ENCODE measurements around the gene AKR1B15. TPM values are rescaled to one million over a fixed set of nuclear protein-coding genes. Genes with fewer than 3 reads are reported as not detected.

The AKR1B15 gene
- total and polyA plus RNA-seq, 9 of the 15 experiments (the other 6 are each of a cell fraction or from before 2014, with no cell fraction given): not detected

DNA sequence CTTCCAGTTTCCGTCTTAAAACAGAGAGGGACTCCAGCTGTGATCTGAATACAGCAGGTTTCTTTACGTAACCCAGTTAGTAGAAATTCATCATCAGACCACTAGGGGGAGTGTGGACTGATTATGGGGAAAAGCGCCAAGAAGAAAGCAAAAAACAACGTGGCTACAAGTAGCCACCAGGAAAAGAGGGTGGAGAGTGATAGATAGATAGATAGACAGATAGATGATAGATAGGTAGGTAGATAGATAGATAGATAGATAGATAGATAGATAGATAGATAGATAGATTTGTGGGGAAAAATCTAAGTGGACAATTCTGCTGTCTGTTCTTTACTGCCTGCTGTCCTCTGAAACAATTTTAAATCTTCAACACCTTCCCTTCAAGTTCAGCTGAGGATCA, 34.2 kb upstream of the AKR1B15 start (continued):
- TF ChIP-seq REST (IDR thresholded peaks at IDR 0.05; ENCODE audit: borderline replicate concordance) (peak; percentile 30; the same call in 1 of the 2 replicates), REST (CRISPR knock-in tag; IDR thresholded peaks at IDR 0.05; ENCODE audit: low read depth) (no peak), MYNN (IDR thresholded peaks at IDR 0.05) (no peak), MYNN (CRISPR knock-in tag; IDR thresholded peaks at IDR 0.05) (no peak)
- TF ChIP-seq, protein P1, sequence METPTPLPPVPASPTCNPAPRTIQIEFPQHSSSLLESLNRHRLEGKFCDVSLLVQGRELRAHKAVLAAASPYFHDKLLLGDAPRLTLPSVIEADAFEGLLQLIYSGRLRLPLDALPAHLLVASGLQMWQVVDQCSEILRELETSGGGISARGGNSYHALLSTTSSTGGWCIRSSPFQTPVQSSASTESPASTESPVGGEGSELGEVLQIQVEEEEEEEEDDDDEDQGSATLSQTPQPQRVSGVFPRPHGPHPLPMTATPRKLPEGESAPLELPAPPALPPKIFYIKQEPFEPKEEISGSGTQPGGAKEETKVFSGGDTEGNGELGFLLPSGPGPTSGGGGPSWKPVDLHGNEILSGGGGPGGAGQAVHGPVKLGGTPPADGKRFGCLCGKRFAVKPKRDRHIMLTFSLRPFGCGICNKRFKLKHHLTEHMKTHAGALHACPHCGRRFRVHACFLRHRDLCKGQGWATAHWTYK (CRISPR knock-in tag; IDR thresholded peaks at IDR 0.05): no peak

All from K562 (cell line).